ENCODE data around the gene NOL8.

Gene NOL8

GRCh38 chr9:92265154-92265553 lies 60.0 kb downstream of the NOL8 start:
- Histone ChIP-seq H3K27ac (ENCODE audit: low read depth, low read length) (no peak overlapping the region), H3K36me3 (ENCODE audit: control insufficient read depth, insufficient read depth, low read length) (peaks cover 100% of the 10 kb centered on the region), H3K9me3 (ENCODE audit: control insufficient read depth, insufficient read depth, low read length) (no peaks in the 10 kb centered on the region), H3K4me1 (ENCODE audit: control insufficient read depth, insufficient read depth, low read length) (no peaks in the 10 kb centered on the region), H3K4me3 (ENCODE audit: low read depth, low read length) (no peak overlapping the region), H3K9ac (ENCODE audit: low read depth, low read length) (no peak overlapping the region), H3K27me3 (ENCODE audit: control insufficient read depth, insufficient read depth, low read length) (no peaks in the 10 kb centered on the region)

GRCh38 chr9:92263131-92263530 lies 62.0 kb downstream of the NOL8 start:
- H3K27ac ChIP-seq (ENCODE audit: low read depth, low read length): no peak overlapping the region
- no peak overlapping the region for H3K4me3 ChIP-seq (ENCODE audit: low read depth, low read length)
- no peaks in the 10 kb centered on the region for H3K9me3 ChIP-seq (ENCODE audit: control insufficient read depth, insufficient read depth, low read length)
- peaks cover 100% of the 10 kb centered on the region for H3K36me3 ChIP-seq (ENCODE audit: control insufficient read depth, insufficient read depth, low read length)
- H3K27me3 ChIP-seq (ENCODE audit: control insufficient read depth, insufficient read depth, low read length): no peaks in the 10 kb centered on the region
- no peaks in the 10 kb centered on the region for H3K4me1 ChIP-seq (ENCODE audit: control insufficient read depth, insufficient read depth, low read length)
- H3K9ac ChIP-seq (ENCODE audit: low read depth, low read length): no peak overlapping the region

GRCh38 chr9:92257327-92257726 lies 67.8 kb downstream of the NOL8 start:
- H3K36me3 ChIP-seq (ENCODE audit: control insufficient read depth, insufficient read depth, low read length): peaks cover 100% of the 10 kb centered on the region
- no peak overlapping the region for H3K4me3 ChIP-seq (ENCODE audit: low read depth, low read length)
- H3K9me3 ChIP-seq (ENCODE audit: control insufficient read depth, insufficient read depth, low read length): no peaks in the 10 kb centered on the region

GRCh38 chr9:92254381-92255337 lies 70.5 kb downstream of the NOL8 start:
- no peak overlapping the region for H3K27ac ChIP-seq (ENCODE audit: low read depth, low read length)
- H3K9ac ChIP-seq (ENCODE audit: low read depth, low read length): no peak overlapping the region
- peaks cover 100% of the 10 kb centered on the region for H3K36me3 ChIP-seq (ENCODE audit: control insufficient read depth, insufficient read depth, low read length)

More at GRCh38 chr9:92257327-92257726, 67.8 kb downstream of the NOL8 start:
- H3K27me3 ChIP-seq (ENCODE audit: control insufficient read depth, insufficient read depth, low read length): no peaks in the 10 kb centered on the region
- no peak overlapping the region for H3K27ac ChIP-seq (ENCODE audit: low read depth, low read length)
- no peaks in the 10 kb centered on the region for H3K4me1 ChIP-seq (ENCODE audit: control insufficient read depth, insufficient read depth, low read length)
- H3K9ac ChIP-seq (ENCODE audit: low read depth, low read length): no peak overlapping the region

GRCh38 chr9:92253656-92254055 lies 71.5 kb downstream of the NOL8 start:
- Histone ChIP-seq H3K36me3 (ENCODE audit: control insufficient read depth, insufficient read depth, low read length) (peaks cover 100% of the 10 kb centered on the region), H3K27me3 (ENCODE audit: control insufficient read depth, insufficient read depth, low read length) (no peaks in the 10 kb centered on the region), H3K9me3 (ENCODE audit: control insufficient read depth, insufficient read depth, low read length) (no peaks in the 10 kb centered on the region), H3K4me1 (ENCODE audit: control insufficient read depth, insufficient read depth, low read length) (no peaks in the 10 kb centered on the region), H3K27ac (ENCODE audit: low read depth, low read length) (no peak overlapping the region), H3K9ac (ENCODE audit: low read depth, low read length) (no peak overlapping the region), H3K4me3 (ENCODE audit: low read depth, low read length) (no peak overlapping the region)

More at GRCh38 chr9:92254381-92255337, 70.5 kb downstream of the NOL8 start:
- Histone ChIP-seq H3K4me1 (ENCODE audit: control insufficient read depth, insufficient read depth, low read length) (no peaks in the 10 kb centered on the region), H3K9me3 (ENCODE audit: control insufficient read depth, insufficient read depth, low read length) (no peaks in the 10 kb centered on the region), H3K27me3 (ENCODE audit: control insufficient read depth, insufficient read depth, low read length) (no peaks in the 10 kb centered on the region), H3K4me3 (ENCODE audit: low read depth, low read length) (no peak overlapping the region)

GRCh38 chr9:92247981-92248380 lies 77.2 kb downstream of the NOL8 start:
- Histone ChIP-seq H3K4me1 (ENCODE audit: control insufficient read depth, insufficient read depth, low read length) (no peaks in the 10 kb centered on the region), H3K27me3 (ENCODE audit: control insufficient read depth, insufficient read depth, low read length) (no peaks in the 10 kb centered on the region), H3K9ac (ENCODE audit: low read depth, low read length) (no peak overlapping the region), H3K4me3 (ENCODE audit: low read depth, low read length) (no peak overlapping the region), H3K9me3 (ENCODE audit: control insufficient read depth, insufficient read depth, low read length) (no peaks in the 10 kb centered on the region), H3K36me3 (ENCODE audit: control insufficient read depth, insufficient read depth, low read length) (peaks cover 100% of the 10 kb centered on the region), H3K27ac (ENCODE audit: low read depth, low read length) (no peak overlapping the region)
